ENCODE measurements around the gene CCDC92B.

The CCDC92B gene

GRCh38 chr17:2706911-2707510, 42.4 kb downstream of the CCDC92B start:
- H3K4me3 ChIP-seq (ENCODE audit: low read length), result no peak overlapping the region
- DNase-seq (ENCODE audit: low read depth), result no peak
- no peak for TF ChIP-seq CTCF (conservative IDR thresholded peaks at IDR 0.05; ENCODE audit: low read depth, low read length)

- no peak for DNase-seq (ENCODE audit: low read depth)
- TF ChIP-seq CTCF (conservative IDR thresholded peaks at IDR 0.05; ENCODE audit: low read depth, low read length), result no peak
- no peak overlapping the region for H3K4me3 ChIP-seq (ENCODE audit: low read length)
Observed at GRCh38 chr17:2705888-2706795, 43.3 kb downstream of the CCDC92B start.

GRCh38 chr17:2705263-2705662, 44.2 kb downstream of the CCDC92B start:
- H3K4me3 ChIP-seq (ENCODE audit: low read length), result no peak overlapping the region
- DNase-seq (ENCODE audit: low read depth), result no peak
- TF ChIP-seq CTCF (conservative IDR thresholded peaks at IDR 0.05; ENCODE audit: low read depth, low read length), result no peak

- H3K4me3 ChIP-seq (ENCODE audit: low read length), result no peak overlapping the region
- DNase-seq (ENCODE audit: low read depth), result no peak
- TF ChIP-seq CTCF (conservative IDR thresholded peaks at IDR 0.05; ENCODE audit: low read depth, low read length), result no peak
Observed at GRCh38 chr17:2704890-2705248, 44.6 kb downstream of the CCDC92B start.

GRCh38 chr17:2704031-2704889, 45.2 kb downstream of the CCDC92B start:
- no peak for DNase-seq (ENCODE audit: low read depth)
- TF ChIP-seq CTCF (conservative IDR thresholded peaks at IDR 0.05; ENCODE audit: low read depth, low read length), result no peak
- H3K4me3 ChIP-seq (ENCODE audit: low read length), result no peak overlapping the region

GRCh38 chr17:2703606-2704005, 45.8 kb downstream of the CCDC92B start:
- TF ChIP-seq CTCF (conservative IDR thresholded peaks at IDR 0.05; ENCODE audit: low read depth, low read length), result no peak
- H3K4me3 ChIP-seq (ENCODE audit: low read length), result no peak overlapping the region
- DNase-seq (ENCODE audit: low read depth), result no peak

Data from retinal pigment epithelial cell (primary cell).